ENCODE measurements around the gene ZG16. TPM values are rescaled to one million over a fixed set of nuclear protein-coding genes. Genes with fewer than 3 reads are reported as not detected.
"Not testable (repeated sequence)": the region's sequence is repeated elsewhere in the genome, so short reads cannot be mapped to it uniquely, and the experiment has no call there.

ZG16 gene, protein sequence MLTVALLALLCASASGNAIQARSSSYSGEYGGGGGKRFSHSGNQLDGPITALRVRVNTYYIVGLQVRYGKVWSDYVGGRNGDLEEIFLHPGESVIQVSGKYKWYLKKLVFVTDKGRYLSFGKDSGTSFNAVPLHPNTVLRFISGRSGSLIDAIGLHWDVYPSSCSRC
- not detected for polyA plus RNA-seq (2013, experiment 1 of 2)
- polyA plus RNA-seq (2013, experiment 2 of 2): not detected

DNA sequence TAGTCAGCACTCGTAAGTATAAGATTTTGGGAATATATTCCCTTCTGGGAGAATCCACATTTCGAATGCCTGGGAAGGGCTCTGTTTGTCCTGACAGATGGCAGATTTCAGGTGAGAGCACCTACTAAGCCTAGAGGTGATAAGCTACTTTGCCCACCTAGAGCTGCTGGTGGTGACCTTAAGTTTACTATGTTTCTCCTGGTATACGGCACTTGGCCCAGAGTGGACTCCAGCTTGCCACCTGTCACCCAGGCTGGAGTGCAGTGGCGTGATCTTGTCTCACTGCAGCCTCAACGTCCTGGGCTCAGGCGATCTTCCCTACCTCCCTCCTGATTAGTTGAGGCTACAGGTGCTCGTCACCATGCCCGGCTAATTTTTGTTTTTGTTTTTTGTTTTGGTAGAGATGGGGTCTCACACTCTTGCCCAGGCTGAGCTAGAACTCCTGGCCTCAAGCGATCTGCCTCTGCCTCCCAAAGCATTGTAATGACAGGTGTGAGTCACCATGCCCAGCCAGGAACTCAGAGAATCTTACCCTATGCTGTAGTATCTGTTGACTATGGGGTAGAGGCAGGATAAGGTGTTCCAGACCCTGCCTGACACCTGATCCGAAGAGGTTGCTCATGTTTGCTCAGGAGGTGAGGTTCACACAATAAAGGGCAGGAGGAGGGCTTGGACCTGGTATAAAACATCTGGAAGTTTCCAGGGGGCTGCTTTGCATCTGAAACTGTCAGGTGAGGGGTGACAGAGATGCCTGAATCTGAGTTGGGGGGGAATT, at the start of gene ZG16:
Gene ZG16, plus strand, starts transcription at position 681 of the 775 bp plus-strand sequence. CDS start 1,011 bp downstream, outside the sequence.
- no peaks in the 10 kb centered on the region for H3K4me1 ChIP-seq (ENCODE audit: insufficient read depth, low read length)
- no peaks in the 10 kb centered on the region for H3K36me3 ChIP-seq (ENCODE audit: insufficient read depth, low read length)
- WGBS: 82% methylated on average over 10 of the region's 10 CpGs

DNA sequence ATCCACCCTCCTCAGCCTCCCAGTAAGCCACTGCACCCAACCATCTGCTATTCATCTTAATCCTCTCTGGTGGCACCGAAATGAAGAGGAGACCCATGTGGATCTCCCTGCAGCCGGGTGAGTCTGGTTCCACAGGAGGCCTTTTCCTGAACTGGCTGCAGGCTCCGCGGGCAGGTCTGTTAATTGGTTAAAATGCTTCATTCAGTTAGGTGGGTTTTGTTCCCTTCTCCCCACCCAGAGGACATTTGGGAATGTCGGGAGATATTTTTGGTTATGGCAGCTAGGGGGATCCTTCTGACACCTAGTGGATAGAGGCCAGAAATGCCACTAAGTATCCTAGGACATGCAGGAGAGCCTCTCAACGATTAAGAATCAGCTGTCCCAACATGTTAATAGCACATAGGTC, 48.9 kb upstream of the ZG16 start:
- Histone ChIP-seq H3K4me1 (ENCODE audit: insufficient read depth, low read length) (0 out of 2 replicates have a peak, but pooled peaks cover 3% of the 10 kb centered on the region), H3K9ac (ENCODE audit: low read depth, low read length) (no peak overlapping the region), H3K36me3 (ENCODE audit: insufficient read depth, low read length) (peaks cover 87% of the 10 kb centered on the region), H3K9me3 (ENCODE audit: insufficient read depth, low read depth, low read length) (no peaks in the 10 kb centered on the region), H3K27me3 (ENCODE audit: insufficient read depth, low read length) (no peaks in the 10 kb centered on the region), H3K27ac (ENCODE audit: low read depth, low read length) (no peak overlapping the region), H3K4me3 (ENCODE audit: low read length) (no peak overlapping the region)
- 79% methylated on average over 6 of the region's 6 CpGs for WGBS

More for the DNA sequence above, at the start of gene ZG16:
- Histone ChIP-seq H3K27ac (ENCODE audit: low read depth, low read length) (no peak within 1 kb of the TSS), H3K9ac (ENCODE audit: low read depth, low read length) (no peak within 1 kb of the TSS), H3K27me3 (ENCODE audit: insufficient read depth, low read length) (no peaks in the 10 kb centered on the region), H3K4me3 (ENCODE audit: low read length) (no peak within 1 kb of the TSS), H3K9me3 (ENCODE audit: insufficient read depth, low read depth, low read length) (no peaks in the 10 kb centered on the region)

DNA sequence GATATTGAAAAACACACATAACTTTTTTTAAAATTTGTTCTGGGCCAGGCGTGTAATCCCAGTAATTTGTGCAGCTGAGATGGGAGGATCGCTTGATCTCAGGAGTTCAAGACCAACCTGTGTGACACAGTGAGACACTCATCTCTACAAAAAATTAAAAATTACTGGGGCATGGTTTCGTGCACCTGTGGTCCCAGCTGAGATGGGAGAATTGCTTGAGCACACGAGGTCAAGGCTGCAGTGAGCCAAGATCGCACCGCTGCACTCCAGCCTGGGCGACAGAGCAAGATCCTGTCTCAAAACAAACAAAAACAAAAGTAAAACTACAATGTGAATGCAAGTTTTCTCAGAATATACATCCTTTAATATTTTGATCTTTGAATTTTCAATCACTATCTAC, 47.4 kb upstream of the ZG16 start:
- Histone ChIP-seq H3K9me3 (ENCODE audit: insufficient read depth, low read depth, low read length) (no peaks in the 10 kb centered on the region), H3K36me3 (ENCODE audit: insufficient read depth, low read length) (peaks cover 86% of the 10 kb centered on the region), H3K27ac (ENCODE audit: low read depth, low read length) (no peak overlapping the region), H3K4me3 (ENCODE audit: low read length) (no peak overlapping the region), H3K9ac (ENCODE audit: low read depth, low read length) (no peak overlapping the region), H3K4me1 (ENCODE audit: insufficient read depth, low read length) (0 out of 2 replicates have a peak, but pooled peaks cover 3% of the 10 kb centered on the region), H3K27me3 (ENCODE audit: insufficient read depth, low read length) (no peaks in the 10 kb centered on the region)
- 99% methylated on average over 7 of the region's 7 CpGs for WGBS

DNA sequence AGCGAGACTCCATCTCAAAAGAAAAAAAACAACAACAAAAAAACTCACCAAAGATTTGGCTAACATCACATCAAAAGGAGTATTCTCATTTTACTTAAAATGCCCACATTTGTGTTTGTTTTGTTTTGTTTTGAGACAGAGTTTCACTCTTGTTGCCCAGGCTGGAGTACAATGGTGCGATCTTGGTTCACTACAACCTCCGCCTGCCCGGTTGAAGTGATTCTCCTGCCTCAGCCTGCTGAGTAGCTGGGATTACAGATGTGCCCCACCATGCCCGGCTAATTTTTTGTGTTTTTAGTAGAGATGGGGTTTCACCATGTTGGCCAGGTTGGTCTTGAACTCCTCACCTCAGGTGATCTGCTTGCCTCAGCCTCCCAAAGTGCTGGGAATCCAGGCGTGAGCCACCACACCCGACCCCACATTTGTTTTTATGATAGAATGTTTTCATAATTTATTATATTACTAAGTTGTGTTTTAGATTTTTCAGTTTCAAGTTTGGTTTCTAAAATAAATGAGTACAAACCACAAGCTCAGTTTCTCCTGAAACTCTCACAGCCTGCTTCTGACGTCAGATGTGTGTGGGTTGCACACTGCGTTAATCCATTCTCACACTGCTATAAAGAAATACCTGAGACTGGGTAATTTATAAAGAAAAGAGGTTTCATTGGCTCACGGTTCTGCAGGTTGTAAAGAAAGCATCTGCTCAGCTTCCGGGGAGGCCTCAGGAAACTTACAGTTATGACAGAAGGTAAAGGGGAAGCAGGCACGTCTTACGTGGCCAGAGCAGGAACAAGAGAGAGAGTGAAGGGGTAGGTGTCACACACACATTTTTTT, 46.1 kb upstream of the ZG16 start:
- not testable (repeated sequence) for H3K4me3 ChIP-seq (ENCODE audit: low read length); H3K27ac ChIP-seq (ENCODE audit: low read depth, low read length); H3K9ac ChIP-seq (ENCODE audit: low read depth, low read length); H3K27me3 ChIP-seq (ENCODE audit: insufficient read depth, low read length); H3K4me1 ChIP-seq (ENCODE audit: insufficient read depth, low read length); H3K9me3 ChIP-seq (ENCODE audit: insufficient read depth, low read depth, low read length)
- WGBS: 96% methylated on average over 11 of the region's 13 CpGs
- H3K36me3 ChIP-seq (ENCODE audit: insufficient read depth, low read length): peaks cover 86% of the 10 kb centered on the region

DNA sequence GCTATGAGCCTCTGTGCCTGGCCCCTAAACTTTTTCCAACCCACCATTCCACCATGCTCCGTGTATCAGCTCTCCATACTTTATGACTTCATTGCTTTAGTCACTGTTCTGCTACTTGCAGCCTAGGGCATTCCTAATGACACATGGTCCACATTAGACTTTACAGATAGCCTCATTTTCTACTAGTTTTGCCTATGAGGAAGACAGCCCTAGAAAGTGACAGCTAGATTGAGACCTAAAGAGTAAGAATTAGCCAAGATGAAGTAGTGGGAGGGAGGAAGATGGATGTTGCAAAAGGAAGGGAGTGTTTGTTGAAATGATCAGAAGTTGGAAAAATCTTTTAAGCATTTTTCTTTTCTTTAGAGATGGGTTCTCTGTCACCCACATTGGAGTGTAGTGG, 43.3 kb upstream of the ZG16 start:
- Histone ChIP-seq H3K4me3 (ENCODE audit: low read length) (no peak overlapping the region), H3K36me3 (ENCODE audit: insufficient read depth, low read length) (peaks cover 76% of the 10 kb centered on the region), H3K27ac (ENCODE audit: low read depth, low read length) (no peak overlapping the region), H3K27me3 (ENCODE audit: insufficient read depth, low read length) (no peaks in the 10 kb centered on the region), H3K4me1 (ENCODE audit: insufficient read depth, low read length) (no peaks in the 10 kb centered on the region), H3K9ac (ENCODE audit: low read depth, low read length) (no peak overlapping the region), H3K9me3 (ENCODE audit: insufficient read depth, low read depth, low read length) (no peaks in the 10 kb centered on the region)
- 90% methylated on average over 1 of the region's 1 CpG for WGBS

DNA sequence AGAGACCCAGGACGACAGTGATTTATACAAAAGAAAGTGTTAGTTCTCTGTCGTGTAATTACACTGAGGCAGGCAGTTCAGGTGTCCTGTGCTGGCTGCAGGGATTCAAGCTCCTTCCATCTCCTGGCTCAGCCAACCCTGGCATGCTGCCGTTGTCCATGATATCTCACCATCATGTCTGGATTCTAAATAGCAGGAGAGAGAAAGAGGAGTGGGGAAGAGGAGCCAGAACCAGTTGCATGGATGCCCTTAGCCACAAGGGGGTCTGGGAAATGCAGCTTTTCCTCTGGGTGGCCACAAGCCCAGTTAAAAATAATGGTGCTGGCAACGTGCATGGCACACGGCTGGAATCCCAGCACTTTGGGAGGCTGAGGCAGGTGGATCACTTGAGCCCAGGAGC, 41.9 kb upstream of the ZG16 start:
- no peaks in the 10 kb centered on the region for H3K27me3 ChIP-seq (ENCODE audit: insufficient read depth, low read length)
- H3K4me1 ChIP-seq (ENCODE audit: insufficient read depth, low read length): no peaks in the 10 kb centered on the region
- 96% methylated on average over 5 of the region's 5 CpGs for WGBS
- H3K4me3 ChIP-seq (ENCODE audit: low read length): no peak overlapping the region
- H3K9me3 ChIP-seq (ENCODE audit: insufficient read depth, low read depth, low read length): no peaks in the 10 kb centered on the region
- H3K9ac ChIP-seq (ENCODE audit: low read depth, low read length): no peak overlapping the region
- H3K27ac ChIP-seq (ENCODE audit: low read depth, low read length): no peak overlapping the region
- peaks cover 63% of the 10 kb centered on the region for H3K36me3 ChIP-seq (ENCODE audit: insufficient read depth, low read length)

DNA sequence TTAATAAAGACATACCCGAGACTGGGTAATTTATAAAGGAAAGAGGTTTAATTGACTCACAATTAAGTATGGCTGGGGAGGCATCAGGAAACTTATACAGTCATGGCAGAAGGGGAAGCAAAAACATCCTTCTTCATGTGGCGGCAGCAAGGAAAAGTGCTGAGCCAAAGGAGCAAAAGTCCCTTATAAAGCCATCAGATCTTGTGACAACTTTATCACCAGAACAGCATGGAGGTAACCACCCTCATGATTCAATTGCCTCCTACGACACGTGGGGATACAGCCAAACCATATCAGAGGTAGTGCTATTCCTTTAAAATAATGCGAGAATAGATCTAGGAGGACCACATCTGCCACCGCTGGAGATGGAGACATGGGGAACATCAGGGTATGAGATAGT, 41.3 kb upstream of the ZG16 start:
- Histone ChIP-seq H3K9me3 (ENCODE audit: insufficient read depth, low read depth, low read length) (no peaks in the 10 kb centered on the region), H3K9ac (ENCODE audit: low read depth, low read length) (no peak overlapping the region), H3K27me3 (ENCODE audit: insufficient read depth, low read length) (no peaks in the 10 kb centered on the region), H3K4me3 (ENCODE audit: low read length) (no peak overlapping the region), H3K27ac (ENCODE audit: low read depth, low read length) (no peak overlapping the region), H3K4me1 (ENCODE audit: insufficient read depth, low read length) (no peaks in the 10 kb centered on the region), H3K36me3 (ENCODE audit: insufficient read depth, low read length) (peaks cover 61% of the 10 kb centered on the region)
- WGBS: 95% methylated on average over 6 of the region's 6 CpGs

DNA sequence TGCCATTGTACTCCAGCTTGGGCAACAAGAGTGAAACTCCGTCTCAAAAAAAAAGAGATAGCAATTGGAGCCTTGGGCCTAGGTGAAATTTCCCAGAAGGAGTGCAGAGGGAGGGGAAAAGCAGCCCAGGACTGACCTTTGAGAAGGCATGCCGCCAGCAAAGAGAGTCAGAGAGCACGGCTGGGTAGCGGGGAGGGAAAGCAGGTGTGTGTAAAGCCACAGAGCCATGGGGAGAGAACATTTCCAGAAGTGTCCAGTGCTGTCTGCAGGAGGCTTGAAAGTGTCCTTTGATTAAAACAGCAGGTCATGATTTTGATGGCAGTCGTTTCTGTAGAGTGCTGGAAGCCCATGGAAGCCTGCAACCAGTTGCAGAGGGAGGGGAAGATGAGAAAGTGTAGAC, 40.3 kb upstream of the ZG16 start:
- no peak overlapping the region for H3K27ac ChIP-seq (ENCODE audit: low read depth, low read length)
- peaks cover 51% of the 10 kb centered on the region for H3K36me3 ChIP-seq (ENCODE audit: insufficient read depth, low read length)
- no peak overlapping the region for H3K9ac ChIP-seq (ENCODE audit: low read depth, low read length)
- no peaks in the 10 kb centered on the region for H3K4me1 ChIP-seq (ENCODE audit: insufficient read depth, low read length)
- no peaks in the 10 kb centered on the region for H3K9me3 ChIP-seq (ENCODE audit: insufficient read depth, low read depth, low read length)
- H3K27me3 ChIP-seq (ENCODE audit: insufficient read depth, low read length): no peaks in the 10 kb centered on the region
- H3K4me3 ChIP-seq (ENCODE audit: low read length): no peak overlapping the region
- WGBS: 91% methylated on average over 5 of the region's 5 CpGs

DNA sequence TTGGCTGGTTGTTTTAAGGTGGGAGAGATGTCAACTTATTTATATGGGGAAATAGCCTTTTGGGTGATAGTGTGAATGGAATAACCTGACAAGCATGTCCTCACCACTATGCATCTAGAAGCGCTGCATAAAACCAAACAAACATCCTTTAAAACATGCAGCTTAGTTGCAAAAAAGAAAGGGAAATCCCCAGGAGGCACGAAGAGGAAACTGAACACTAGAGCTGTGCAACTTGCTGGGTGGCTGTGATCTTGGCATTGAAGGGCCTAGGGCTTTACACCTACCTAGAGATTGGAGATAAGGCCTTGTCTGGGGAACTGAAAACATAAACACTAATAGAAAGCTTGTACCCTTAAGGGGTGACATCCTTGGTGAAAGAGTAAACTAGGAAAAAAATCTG, 39.5 kb upstream of the ZG16 start:
- Histone ChIP-seq H3K4me3 (ENCODE audit: low read length) (no peak overlapping the region), H3K9me3 (ENCODE audit: insufficient read depth, low read depth, low read length) (no peaks in the 10 kb centered on the region), H3K36me3 (ENCODE audit: insufficient read depth, low read length) (peaks cover 43% of the 10 kb centered on the region), H3K27ac (ENCODE audit: low read depth, low read length) (no peak overlapping the region), H3K27me3 (ENCODE audit: insufficient read depth, low read length) (no peaks in the 10 kb centered on the region), H3K4me1 (ENCODE audit: insufficient read depth, low read length) (no peaks in the 10 kb centered on the region), H3K9ac (ENCODE audit: low read depth, low read length) (no peak overlapping the region)
- 91% methylated on average over 2 of the region's 2 CpGs for WGBS

DNA sequence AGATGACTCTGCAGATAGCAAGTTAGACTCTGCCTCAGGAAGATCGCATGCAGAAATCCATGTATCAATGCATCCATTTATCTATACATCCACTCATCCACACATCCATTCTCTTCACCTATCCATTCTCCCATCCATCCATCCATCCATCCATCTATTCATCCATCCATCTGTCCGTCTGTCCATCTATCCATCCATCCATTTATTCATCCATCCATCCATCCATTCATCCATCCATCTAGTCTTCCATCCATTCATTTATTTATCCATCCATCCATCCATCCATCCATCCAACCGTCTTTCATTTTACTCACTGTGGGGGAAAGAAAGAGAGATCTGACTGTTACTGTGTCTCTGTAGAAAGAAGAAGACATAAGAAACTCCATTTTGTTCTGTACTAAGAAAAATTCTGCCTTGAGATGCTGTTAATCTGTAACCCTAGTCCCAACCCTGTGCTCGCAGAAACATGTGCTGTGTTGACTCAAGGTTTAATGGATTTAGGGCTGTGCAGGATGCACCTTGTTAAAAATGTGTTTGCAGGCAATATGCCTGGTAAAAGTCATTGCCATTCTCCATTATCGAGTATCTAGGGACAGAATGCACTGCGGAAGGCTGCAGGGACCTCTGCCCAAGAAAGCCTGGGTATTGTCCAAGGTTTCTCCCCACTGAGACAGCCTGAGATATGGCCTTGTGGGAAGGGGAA, 38.0 kb upstream of the ZG16 start:
- WGBS: 92% methylated on average over 5 of the region's 6 CpGs
- H3K9ac ChIP-seq (ENCODE audit: low read depth, low read length); H3K4me1 ChIP-seq (ENCODE audit: insufficient read depth, low read length): not testable (repeated sequence)

DNA sequence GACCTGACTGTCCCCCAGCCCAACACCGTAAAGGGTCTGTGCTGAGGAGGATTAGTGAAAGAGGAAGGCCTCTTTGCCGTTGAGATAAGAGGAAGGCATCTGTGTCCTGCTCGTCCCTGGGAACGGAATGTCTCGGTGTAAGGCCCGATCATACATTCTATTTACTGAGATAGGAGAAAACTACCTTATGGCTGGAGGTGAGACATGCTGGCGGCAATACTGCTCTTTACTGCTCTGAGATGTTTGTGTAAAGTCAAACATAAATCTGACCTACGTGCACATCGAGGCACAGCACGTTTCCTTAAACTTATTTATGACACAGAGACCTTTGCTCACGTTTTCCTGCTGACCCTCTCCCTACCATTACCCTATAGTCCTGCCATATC, 37.4 kb upstream of the ZG16 start:
- H3K27me3 ChIP-seq (ENCODE audit: insufficient read depth, low read length); H3K9ac ChIP-seq (ENCODE audit: low read depth, low read length); H3K27ac ChIP-seq (ENCODE audit: low read depth, low read length); H3K9me3 ChIP-seq (ENCODE audit: insufficient read depth, low read depth, low read length); H3K4me3 ChIP-seq (ENCODE audit: low read length); H3K4me1 ChIP-seq (ENCODE audit: insufficient read depth, low read length): not testable (repeated sequence)
- WGBS: 90% methylated on average over 11 of the region's 11 CpGs
- H3K36me3 ChIP-seq (ENCODE audit: insufficient read depth, low read length): peaks cover 26% of the 10 kb centered on the region

More for the DNA sequence above, 38.0 kb upstream of the ZG16 start:
- H3K27ac ChIP-seq (ENCODE audit: low read depth, low read length); H3K9me3 ChIP-seq (ENCODE audit: insufficient read depth, low read depth, low read length); H3K27me3 ChIP-seq (ENCODE audit: insufficient read depth, low read length); H3K4me3 ChIP-seq (ENCODE audit: low read length): not testable (repeated sequence)
- peaks cover 27% of the 10 kb centered on the region for H3K36me3 ChIP-seq (ENCODE audit: insufficient read depth, low read length)
